Gastrocnemius medialis (tissue), 4 donors: Measurements from ENCODE around the gene NECTIN1. TPM values are rescaled to one million over a fixed set of nuclear protein-coding genes. Genes with fewer than 3 reads are reported as not detected.

Source experiments
- ATAC-seq, 2 donors: fragments of 150-250 bp; one replicate each; pipeline ENCODE4 v1.9.1; 2016
- DNase-seq, 2 donors: peaks; one replicate each; pipeline ENCODE4 v3.0.0-alpha.2; 2019
- H3K27ac ChIP-seq, 4 donors: fragments of 200-600 bp; sonication (generic); 1 replicate in 1 of 4; 2 replicates in 3 of 4; pipeline ENCODE4 v1.5.1; 2016 to 2018; ENCODE audit warnings: mild to moderate bottlenecking in 2 of 4, moderate library complexity in 1 of 4
- H3K27me3 ChIP-seq, 3 donors: fragments of 200-600 bp; sonication (generic) in 2 of 3; 1 replicate in 1 of 3; 2 replicates in 2 of 3; pipeline versions ENCODE4 v1.5.1 to v1.6.0; 2016 to 2019; ENCODE audit warnings: mild to moderate bottlenecking in 1 of 3, moderate library complexity in 1 of 3
- H3K36me3 ChIP-seq, 2 donors: fragments of 200-600 bp; sonication (generic) in 1 of 2; one replicate each; pipeline ENCODE4 v1.5.1; 2017 to 2018
- H3K4me1 ChIP-seq, 2 donors: fragments of 200-600 bp; sonication (generic) in 1 of 2; one replicate each; pipeline ENCODE4 v1.5.1; 2016 to 2017; ENCODE audit warnings: mild to moderate bottlenecking in 2 of 2
- H3K4me3 ChIP-seq, 4 donors: fragments of 200-600 bp; sonication (generic) in 3 of 4; 1 replicate in 1 of 4; 2 replicates in 3 of 4; pipeline ENCODE4 v1.5.1; 2016 to 2019; ENCODE audit warnings: mild to moderate bottlenecking in 2 of 4
- H3K9me3 ChIP-seq, 3 donors: fragments of 200-600 bp; sonication (generic) in 2 of 3; 1 replicate in 1 of 3; 2 replicates in 2 of 3; pipeline ENCODE4 v1.5.1; 2016 to 2019
- POLR2A ChIP-seq, 2 donors: fragments of 450-650 bp; IDR thresholded peaks; one replicate each; pipeline ENCODE4 v1.6.1; 2017; ENCODE audit warnings: antibody characterized with exemption in 2 of 2, mild to moderate bottlenecking in 2 of 2, moderate library complexity in 2 of 2
- in situ Hi-C, 4 donors: fragments of 200-750 bp; cut with MboI; loops; one replicate each; pipeline versions ENCODE4 v1.15.0 to v1.8.0; 2017; ENCODE audit warnings: low sequenced_read_pairs in 4 of 4
- intact Hi-C: fragments of 100-400 bp; cut with DNase I; formaldehyde crosslinking; loops from one replicate; pipeline ENCODE4 v1.15.1; 2023; ENCODE audit warnings: low total_unique reads
- total RNA-seq, 4 donors: library from RNA; depleted of rRNA; stranded (reverse); fragments of >200 nt; gene quantifications; one replicate each; pipeline versions ENCODE4 v1.1.0 to v1.2.3, GENCODE V29; 2016
- TF ChIP-seq, protein P1 (sequence below), 5 experiments: fragments of 450-650 bp in 3 of 5; fragments of 200-600 bp in 2 of 5; sonication (generic) in 2 of 5; IDR thresholded peaks in 4 of 5; conservative IDR thresholded peaks in 1 of 5; 1 replicate in 4 of 5; 2 replicates in 1 of 5; pipeline ENCODE4 v1.5.1; 2016 to 2019; ENCODE audit warnings: antibody characterized with exemption in 5 of 5, mild to moderate bottlenecking in 3 of 5, moderate library complexity in 3 of 5

Gene NECTIN1
- total RNA-seq, 4 donors from 2014 or later: 0.66 to 2.2 (median 0.92) TPM

DNA sequence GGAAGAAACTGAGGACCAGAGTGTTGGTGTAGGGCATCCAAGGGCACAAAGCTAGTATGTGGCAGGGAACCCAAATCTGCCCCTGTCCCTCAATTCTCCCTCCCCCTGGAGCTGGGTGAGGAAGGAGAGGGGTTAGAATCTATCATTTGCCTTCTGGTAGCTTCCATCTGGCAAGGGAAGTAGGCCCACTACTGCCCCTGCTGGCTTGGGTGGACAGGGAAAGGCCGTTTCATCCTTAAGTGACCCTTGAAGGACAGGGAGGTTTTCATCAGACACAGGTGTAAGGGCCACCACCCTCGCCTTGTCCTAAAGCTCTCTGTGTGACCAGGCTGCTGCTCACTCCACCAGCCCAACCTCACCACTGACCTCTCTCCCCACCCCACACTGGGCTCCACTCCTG, 22.1 kb downstream of the NECTIN1 start:
- no peak for TF ChIP-seq POLR2A (IDR thresholded peaks at IDR 0.05)
- TF ChIP-seq, protein P1, sequence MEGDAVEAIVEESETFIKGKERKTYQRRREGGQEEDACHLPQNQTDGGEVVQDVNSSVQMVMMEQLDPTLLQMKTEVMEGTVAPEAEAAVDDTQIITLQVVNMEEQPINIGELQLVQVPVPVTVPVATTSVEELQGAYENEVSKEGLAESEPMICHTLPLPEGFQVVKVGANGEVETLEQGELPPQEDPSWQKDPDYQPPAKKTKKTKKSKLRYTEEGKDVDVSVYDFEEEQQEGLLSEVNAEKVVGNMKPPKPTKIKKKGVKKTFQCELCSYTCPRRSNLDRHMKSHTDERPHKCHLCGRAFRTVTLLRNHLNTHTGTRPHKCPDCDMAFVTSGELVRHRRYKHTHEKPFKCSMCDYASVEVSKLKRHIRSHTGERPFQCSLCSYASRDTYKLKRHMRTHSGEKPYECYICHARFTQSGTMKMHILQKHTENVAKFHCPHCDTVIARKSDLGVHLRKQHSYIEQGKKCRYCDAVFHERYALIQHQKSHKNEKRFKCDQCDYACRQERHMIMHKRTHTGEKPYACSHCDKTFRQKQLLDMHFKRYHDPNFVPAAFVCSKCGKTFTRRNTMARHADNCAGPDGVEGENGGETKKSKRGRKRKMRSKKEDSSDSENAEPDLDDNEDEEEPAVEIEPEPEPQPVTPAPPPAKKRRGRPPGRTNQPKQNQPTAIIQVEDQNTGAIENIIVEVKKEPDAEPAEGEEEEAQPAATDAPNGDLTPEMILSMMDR (IDR thresholded peaks at IDR 0.05 in 4 of 5, conservative IDR thresholded peaks at IDR 0.05 in 1 of 5): no peak
- no peak for ATAC-seq
- H3K9me3 ChIP-seq: no peaks in the 10 kb centered on the region

DNA sequence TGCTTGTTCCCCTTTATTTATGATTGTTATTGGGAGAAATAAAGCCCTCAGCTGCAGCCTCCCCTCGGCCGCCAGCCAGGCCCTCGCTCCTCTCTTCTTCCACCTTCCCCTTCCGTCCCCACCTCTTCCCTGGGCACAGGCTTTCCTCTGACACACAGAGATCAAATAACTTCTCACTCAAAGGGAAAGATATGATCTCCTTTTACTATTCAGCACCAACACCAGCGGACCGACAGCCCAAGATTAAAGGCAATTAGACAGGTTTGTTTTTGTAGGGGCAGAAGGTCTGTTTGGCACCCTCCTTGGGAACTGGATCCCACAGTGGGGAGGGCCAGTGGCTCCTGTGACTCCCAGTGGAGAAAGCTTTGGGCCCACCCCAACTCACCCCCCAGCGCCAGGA, 23.0 kb downstream of the NECTIN1 start:
- Histone ChIP-seq H3K9me3 (no peaks in the 10 kb centered on the region), H3K36me3 (no peaks in the 10 kb centered on the region), H3K4me1 (no peaks in the 10 kb centered on the region), H3K4me3 (no peak overlapping the region), H3K27me3 (peaks cover 3 to 9% (median 3%) of the 10 kb centered on the region in 3 donors), H3K27ac (no peak overlapping the region)
- in situ Hi-C loops (no loop called here), intact Hi-C loops (no loop called here)
- ATAC-seq (no peak), DNase-seq (no peak)
- TF ChIP-seq, protein P1 (IDR thresholded peaks at IDR 0.05 in 4 of 5, conservative IDR thresholded peaks at IDR 0.05 in 1 of 5): no peak
- TF ChIP-seq POLR2A (IDR thresholded peaks at IDR 0.05): no peak

More for the DNA sequence above, 22.1 kb downstream of the NECTIN1 start:
- Histone ChIP-seq H3K27ac (no peak overlapping the region), H3K4me3 (no peak overlapping the region), H3K36me3 (no peaks in the 10 kb centered on the region), H3K27me3 (peaks cover 3 to 9% (median 3%) of the 10 kb centered on the region in 3 donors), H3K4me1 (no peaks in the 10 kb centered on the region)
- intact Hi-C loops: no loop called here
- in situ Hi-C loops: no loop called here
- no peak for DNase-seq

DNA sequence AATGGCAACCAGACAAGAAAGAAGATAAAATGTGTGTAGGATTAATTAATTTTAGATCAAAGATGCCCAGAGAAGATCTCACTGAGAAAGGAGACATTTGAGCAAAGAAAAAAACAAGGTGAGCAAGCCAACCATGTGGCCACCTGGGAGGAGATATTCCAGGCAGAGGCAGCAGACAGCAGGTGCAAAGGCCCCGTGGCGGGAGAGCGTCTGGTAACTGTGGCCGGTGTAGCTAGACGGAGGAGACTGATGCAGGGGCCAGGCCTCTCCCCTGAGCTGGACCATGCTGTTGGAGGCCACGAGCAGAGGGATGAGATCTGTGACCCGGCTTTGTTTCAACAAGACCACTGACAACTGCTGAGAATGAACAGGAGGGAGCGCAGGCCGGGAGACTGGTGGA, 23.6 kb downstream of the NECTIN1 start:
- H3K9me3 ChIP-seq: no peaks in the 10 kb centered on the region
- DNase-seq (no peak), ATAC-seq (no peak)
- H3K4me1 ChIP-seq: no peaks in the 10 kb centered on the region
- in situ Hi-C loops (no loop called here), intact Hi-C loops (no loop called here)
- no peak overlapping the region for H3K27ac ChIP-seq
- TF ChIP-seq, protein P1 (IDR thresholded peaks at IDR 0.05 in 4 of 5, conservative IDR thresholded peaks at IDR 0.05 in 1 of 5): no peak
- TF ChIP-seq POLR2A (IDR thresholded peaks at IDR 0.05): no peak
- H3K4me3 ChIP-seq: no peak overlapping the region
- H3K27me3 ChIP-seq: peaks cover 3 to 9% (median 3%) of the 10 kb centered on the region in 3 donors
- H3K36me3 ChIP-seq: no peaks in the 10 kb centered on the region

DNA sequence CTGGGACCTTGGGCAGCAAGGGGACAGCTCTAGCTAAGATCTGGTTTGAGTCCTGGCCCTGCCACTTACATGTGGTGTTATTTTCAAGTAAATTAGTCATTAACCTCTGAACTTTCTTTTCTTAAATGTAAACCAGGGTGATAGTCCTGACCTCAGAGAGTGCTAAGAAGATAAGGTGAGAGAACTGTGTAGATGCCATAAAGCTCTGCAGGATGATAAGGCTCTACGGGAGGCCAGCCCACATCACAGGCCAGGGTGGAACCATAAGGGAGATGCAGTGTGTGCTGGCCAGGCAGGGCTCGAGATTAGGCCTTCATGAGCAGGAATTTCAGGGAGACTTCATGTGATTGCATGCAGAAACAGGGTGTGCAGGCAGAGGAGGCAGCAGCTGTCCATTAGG, 24.2 kb downstream of the NECTIN1 start:
- DNase-seq (no peak), ATAC-seq (no peak)
- Histone ChIP-seq H3K36me3 (no peaks in the 10 kb centered on the region), H3K27ac (no peak overlapping the region), H3K27me3 (peaks cover 1 to 9% (median 3%) of the 10 kb centered on the region in 3 donors), H3K4me3 (no peak overlapping the region), H3K9me3 (no peaks in the 10 kb centered on the region), H3K4me1 (peaks cover 0 to under 1% of the 10 kb centered on the region in 2 donors)
- TF ChIP-seq, protein P1 (IDR thresholded peaks at IDR 0.05 in 4 of 5, conservative IDR thresholded peaks at IDR 0.05 in 1 of 5): no peak
- no peak for TF ChIP-seq POLR2A (IDR thresholded peaks at IDR 0.05)
- in situ Hi-C loops (no loop called here), intact Hi-C loops (no loop called here)
